Ectodermal cell (in vitro differentiated cells): ENCODE data around the gene ATP1B1.

Experiments
- H3K27ac ChIP-seq: 2 replicates; pipeline ENCODE4 v1.7.0; 2013; ENCODE audit warnings: mild to moderate bottlenecking, low read depth, low read length; ENCODE audit not compliant: insufficient read depth, poor library complexity, severe bottlenecking
- H3K27me3 ChIP-seq: 2 replicates; pipeline ENCODE4 v1.7.0; 2013; ENCODE audit warnings: mild to moderate bottlenecking, low read length; ENCODE audit not compliant: insufficient read depth, control insufficient read depth, poor library complexity, severe bottlenecking
- H3K36me3 ChIP-seq: one replicate; pipeline ENCODE4 v1.7.0; 2013; ENCODE audit warnings: low read length; ENCODE audit not compliant: control insufficient read depth, insufficient read depth
- H3K4me1 ChIP-seq: one replicate; pipeline ENCODE4 v1.7.0; 2013; ENCODE audit warnings: low read length; ENCODE audit not compliant: control insufficient read depth, insufficient read depth
- H3K4me3 ChIP-seq: 2 replicates; pipeline ENCODE4 v1.7.0; 2013; ENCODE audit warnings: low read depth, low read length, control low read depth; ENCODE audit not compliant: insufficient read depth
- H3K9me3 ChIP-seq: 2 replicates; pipeline ENCODE4 v1.7.0; 2013; ENCODE audit warnings: mild to moderate bottlenecking, low read length, moderate library complexity; ENCODE audit not compliant: control insufficient read depth
- WGBS, 2 experiments: methylation state at CpG; one replicate each; pipeline ENCODE4 v1.1.7; 2013; ENCODE audit warnings: missing lambda C conversion rate in 2 of 2; 5-methylcytosine and 5-hydroxymethylcytosine counted together

The ATP1B1 gene

GRCh38 chr1:169078163-169078883, 28.2 kb upstream of the ATP1B1 start:
- no peak overlapping the region for H3K27ac ChIP-seq
- H3K4me3 ChIP-seq, result no peak overlapping the region
- no peaks in the 10 kb centered on the region for H3K4me1 ChIP-seq
- WGBS, 2 experiments, result 85 to 86% methylated on average over 1 of the region's 1 CpG
- no peaks in the 10 kb centered on the region for H3K36me3 ChIP-seq
- no peaks in the 10 kb centered on the region for H3K9me3 ChIP-seq
- H3K27me3 ChIP-seq, result no peaks in the 10 kb centered on the region

GRCh38 chr1:169081503-169082123, 24.9 kb upstream of the ATP1B1 start:
- H3K36me3 ChIP-seq, result no peaks in the 10 kb centered on the region
- H3K27ac ChIP-seq, result no peak overlapping the region
- no peaks in the 10 kb centered on the region for H3K9me3 ChIP-seq
- H3K4me3 ChIP-seq, result no peak overlapping the region
- 91 to 92% methylated on average over 5 of the region's 5 CpGs for WGBS, 2 experiments
- H3K27me3 ChIP-seq, result no peaks in the 10 kb centered on the region
- H3K4me1 ChIP-seq, result no peaks in the 10 kb centered on the region

- Histone ChIP-seq H3K36me3 (no peaks in the 10 kb centered on the region), H3K9me3 (no peaks in the 10 kb centered on the region), H3K27ac (no peak overlapping the region), H3K4me1 (no peaks in the 10 kb centered on the region), H3K4me3 (no peak overlapping the region), H3K27me3 (no peaks in the 10 kb centered on the region)
- WGBS, 2 experiments, result 93 to 96% methylated on average over 2 of the region's 2 CpGs
Measured at GRCh38 chr1:169085911-169086310, 20.6 kb upstream of the ATP1B1 start.

GRCh38 chr1:169086603-169087455, 19.7 kb upstream of the ATP1B1 start:
- Histone ChIP-seq H3K27ac (no peak overlapping the region), H3K9me3 (no peaks in the 10 kb centered on the region), H3K4me3 (no peak overlapping the region), H3K27me3 (no peaks in the 10 kb centered on the region), H3K4me1 (no peaks in the 10 kb centered on the region), H3K36me3 (no peaks in the 10 kb centered on the region)
- 92 to 96% methylated on average over 3 of the region's 3 CpGs for WGBS, 2 experiments

GRCh38 chr1:169087876-169088275, 18.6 kb upstream of the ATP1B1 start:
- H3K4me1 ChIP-seq, result no peaks in the 10 kb centered on the region
- H3K27ac ChIP-seq, result no peak overlapping the region
- H3K4me3 ChIP-seq, result no peak overlapping the region
- no peaks in the 10 kb centered on the region for H3K36me3 ChIP-seq
- no peaks in the 10 kb centered on the region for H3K9me3 ChIP-seq
- 88 to 95% methylated on average over 3 to 4 of the region's 4 CpGs for WGBS, 2 experiments
- no peaks in the 10 kb centered on the region for H3K27me3 ChIP-seq

- no peaks in the 10 kb centered on the region for H3K4me1 ChIP-seq
- WGBS, 2 experiments, result 88 to 100% methylated on average over 2 of the region's 2 CpGs
- no peak overlapping the region for H3K27ac ChIP-seq
- H3K9me3 ChIP-seq, result no peaks in the 10 kb centered on the region
- no peaks in the 10 kb centered on the region for H3K36me3 ChIP-seq
- H3K4me3 ChIP-seq, result no peak overlapping the region
- no peaks in the 10 kb centered on the region for H3K27me3 ChIP-seq
Measured at GRCh38 chr1:169089776-169090175, 16.7 kb upstream of the ATP1B1 start.

- Histone ChIP-seq H3K4me1 (no peaks in the 10 kb centered on the region), H3K36me3 (no peaks in the 10 kb centered on the region), H3K4me3 (no peak overlapping the region), H3K9me3 (no peaks in the 10 kb centered on the region), H3K27ac (no peak overlapping the region), H3K27me3 (no peaks in the 10 kb centered on the region)
- 93 to 96% methylated on average over 3 to 4 of the region's 4 CpGs for WGBS, 2 experiments
Measured at GRCh38 chr1:169090308-169090899, 16.1 kb upstream of the ATP1B1 start.

GRCh38 chr1:169090900-169091311, 15.6 kb upstream of the ATP1B1 start:
- Histone ChIP-seq H3K27me3 (no peaks in the 10 kb centered on the region), H3K27ac (no peak overlapping the region), H3K36me3 (no peaks in the 10 kb centered on the region), H3K4me1 (no peaks in the 10 kb centered on the region), H3K4me3 (no peak overlapping the region), H3K9me3 (no peaks in the 10 kb centered on the region)
- WGBS, 2 experiments, result 88 to 91% methylated on average over 4 of the region's 4 CpGs

- 93 to 95% methylated on average over 4 of the region's 4 CpGs for WGBS, 2 experiments
Measured at GRCh38 chr1:169091480-169091941, 15.0 kb upstream of the ATP1B1 start.

GRCh38 chr1:169092399-169092798, 14.1 kb upstream of the ATP1B1 start:
- Histone ChIP-seq H3K4me1 (no peaks in the 10 kb centered on the region), H3K9me3 (no peaks in the 10 kb centered on the region), H3K27ac (no peak overlapping the region), H3K27me3 (no peaks in the 10 kb centered on the region), H3K4me3 (no peak overlapping the region), H3K36me3 (no peaks in the 10 kb centered on the region)
- 93 to 97% methylated on average over 2 of the region's 2 CpGs for WGBS, 2 experiments

More at GRCh38 chr1:169091480-169091941, 15.0 kb upstream of the ATP1B1 start:
- no peaks in the 10 kb centered on the region for H3K9me3 ChIP-seq
- H3K4me3 ChIP-seq, result no peak overlapping the region
- no peaks in the 10 kb centered on the region for H3K36me3 ChIP-seq
- no peaks in the 10 kb centered on the region for H3K27me3 ChIP-seq
- H3K4me1 ChIP-seq, result no peaks in the 10 kb centered on the region
- no peak overlapping the region for H3K27ac ChIP-seq
